ENCODE data around the gene HS1BP3.

DNA sequence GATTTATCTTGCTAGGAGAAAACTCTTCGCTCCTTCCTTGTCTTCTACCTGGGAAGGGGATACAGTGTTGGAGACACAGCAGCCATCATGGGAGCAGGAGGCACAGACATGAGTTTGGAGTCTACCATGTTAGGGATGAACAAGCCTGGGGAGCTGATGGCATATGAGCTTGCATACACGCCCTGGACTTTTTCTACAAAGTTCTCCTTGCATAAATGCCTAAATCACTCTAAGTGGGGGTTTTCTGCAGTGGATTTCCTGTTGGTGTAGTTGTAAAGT is 3.6 kb upstream of the HS1BP3 start:
- no peak for TF ChIP-seq FOSL1 (IDR thresholded peaks at IDR 0.05; ENCODE audit: low read depth)
- TF ChIP-seq SP1 (IDR thresholded peaks at IDR 0.05; ENCODE audit: low read depth), result no peak

Data from HCT116 (cell line).